Astrocyte of the spinal cord (primary cell): ENCODE results near the gene TRIM22.
"Not testable (repeated sequence)": the region's sequence is repeated elsewhere in the genome, so short reads cannot be mapped to it uniquely, and the experiment has no call there.

Experiments
- DNase-seq: peaks from one replicate; pipeline ENCODE4 v3.0.0; 2011; ENCODE audit warnings: low read depth, low spot score
- H3K4me3 ChIP-seq: 2 replicates; pipeline ENCODE4 v1.5.1; 2011; ENCODE audit warnings: low read depth, mild to moderate bottlenecking, low read length, moderate library complexity
- in situ Hi-C: cut with HindIII; loops from 2 replicates; pipeline ENCODE4 v1.10.0; 2017; ENCODE audit warnings: low sequenced_read_pairs
- TF ChIP-seq, protein P1 (sequence below): IDR thresholded peaks from 2 replicates; pipeline ENCODE4 v1.5.1; 2012; ENCODE audit warnings: low read depth, mild to moderate bottlenecking, low read length, inconsistent platforms

TRIM22 gene

GRCh38 chr11:5703741-5704536 lies 14.3 kb downstream of the TRIM22 start:
- in situ Hi-C loops, result no loop called here
- no peak overlapping the region for H3K4me3 ChIP-seq
- no peak for DNase-seq
- TF ChIP-seq, protein P1, sequence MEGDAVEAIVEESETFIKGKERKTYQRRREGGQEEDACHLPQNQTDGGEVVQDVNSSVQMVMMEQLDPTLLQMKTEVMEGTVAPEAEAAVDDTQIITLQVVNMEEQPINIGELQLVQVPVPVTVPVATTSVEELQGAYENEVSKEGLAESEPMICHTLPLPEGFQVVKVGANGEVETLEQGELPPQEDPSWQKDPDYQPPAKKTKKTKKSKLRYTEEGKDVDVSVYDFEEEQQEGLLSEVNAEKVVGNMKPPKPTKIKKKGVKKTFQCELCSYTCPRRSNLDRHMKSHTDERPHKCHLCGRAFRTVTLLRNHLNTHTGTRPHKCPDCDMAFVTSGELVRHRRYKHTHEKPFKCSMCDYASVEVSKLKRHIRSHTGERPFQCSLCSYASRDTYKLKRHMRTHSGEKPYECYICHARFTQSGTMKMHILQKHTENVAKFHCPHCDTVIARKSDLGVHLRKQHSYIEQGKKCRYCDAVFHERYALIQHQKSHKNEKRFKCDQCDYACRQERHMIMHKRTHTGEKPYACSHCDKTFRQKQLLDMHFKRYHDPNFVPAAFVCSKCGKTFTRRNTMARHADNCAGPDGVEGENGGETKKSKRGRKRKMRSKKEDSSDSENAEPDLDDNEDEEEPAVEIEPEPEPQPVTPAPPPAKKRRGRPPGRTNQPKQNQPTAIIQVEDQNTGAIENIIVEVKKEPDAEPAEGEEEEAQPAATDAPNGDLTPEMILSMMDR, result no peak

DNA sequence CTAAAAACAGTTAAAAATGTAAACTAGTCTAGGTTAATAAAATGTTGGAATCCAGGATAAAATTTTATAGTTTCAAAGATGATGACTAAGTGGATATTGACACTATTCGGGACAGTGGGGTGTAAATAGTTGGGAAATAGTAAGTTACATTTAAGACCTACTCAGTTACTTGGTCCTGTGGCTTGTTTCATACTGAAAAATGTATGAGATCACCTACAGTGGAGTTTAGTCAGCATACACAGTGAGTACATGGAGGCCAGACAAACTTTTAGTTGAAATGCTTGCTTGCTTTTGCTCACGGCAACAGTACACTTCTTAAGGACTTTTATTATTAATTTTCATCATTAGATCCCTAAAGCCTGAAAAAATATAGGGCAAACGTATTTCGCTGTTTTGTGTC lies 16.1 kb downstream of the TRIM22 start:
- in situ Hi-C loops, result no loop called here
- peak; percentile 10 for DNase-seq
- no peak overlapping the region for H3K4me3 ChIP-seq
- TF ChIP-seq, protein P1, result no peak

DNA sequence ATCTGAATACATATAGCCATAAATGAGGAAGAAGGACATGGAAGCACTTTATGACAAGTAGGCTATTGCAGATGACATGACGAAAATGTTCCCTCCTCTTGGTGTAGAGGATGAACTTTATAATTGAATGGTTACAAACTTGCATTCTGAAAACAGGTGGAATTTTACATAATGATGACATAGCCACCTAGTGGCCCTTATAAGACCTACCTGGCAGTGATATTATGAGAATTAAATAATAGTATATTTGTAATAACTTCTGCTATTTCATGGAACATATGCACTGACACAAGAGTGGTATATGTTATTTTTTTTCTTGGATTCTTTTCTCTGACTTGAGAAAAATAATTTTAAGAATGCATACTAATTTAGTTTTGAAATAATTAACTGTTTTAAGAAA lies 22.9 kb downstream of the TRIM22 start:
- TF ChIP-seq, protein P1, result peak; percentile 45
- DNase-seq, result peak; percentile 22
- no peak overlapping the region for H3K4me3 ChIP-seq
- in situ Hi-C loops, result no loop called here

GRCh38 chr11:5713695-5714094 lies 24.1 kb downstream of the TRIM22 start:
- peak; percentile 11 for DNase-seq
- no peak overlapping the region for H3K4me3 ChIP-seq
- in situ Hi-C loops, result no loop called here
- TF ChIP-seq, protein P1, result no peak

GRCh38 chr11:5716518-5716917 lies 26.9 kb downstream of the TRIM22 start:
- in situ Hi-C loops, result not testable (repeated sequence)

GRCh38 chr11:5719703-5720495 lies 30.3 kb downstream of the TRIM22 start:
- H3K4me3 ChIP-seq, result no peak overlapping the region
- DNase-seq, result peak; percentile 18
- TF ChIP-seq, protein P1, result no peak

More at GRCh38 chr11:5716518-5716917, 26.9 kb downstream of the TRIM22 start:
- not testable (repeated sequence) for DNase-seq, H3K4me3 ChIP-seq

DNA sequence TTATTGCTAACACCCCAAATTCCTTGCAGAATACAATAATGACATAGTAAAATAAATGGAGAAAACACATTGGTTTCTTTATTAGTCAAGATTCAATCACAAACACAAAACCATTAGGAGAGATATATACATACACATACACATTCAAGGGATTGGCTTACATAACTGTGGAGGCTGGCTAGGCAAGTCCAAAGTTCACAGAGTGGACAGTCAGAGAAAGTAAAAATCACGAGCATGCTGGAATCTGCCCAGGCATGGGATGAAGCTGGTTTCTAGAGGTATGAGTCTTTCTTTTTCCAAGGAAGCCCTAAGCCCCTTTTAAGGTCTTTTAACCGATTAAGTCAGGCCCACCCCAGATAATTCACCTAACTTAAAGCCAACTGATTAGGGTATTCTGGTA lies 33.0 kb downstream of the TRIM22 start:
- TF ChIP-seq, protein P1, result no peak
- no peak overlapping the region for H3K4me3 ChIP-seq
- no peak for DNase-seq
- in situ Hi-C loops, result no loop called here

More at GRCh38 chr11:5719703-5720495, 30.3 kb downstream of the TRIM22 start:
- in situ Hi-C loops, result no loop called here
